Glomerular visceral epithelial cell (primary cell): ENCODE measurements around the gene GSTM3.
"Not testable (repeated sequence)": the region's sequence is repeated elsewhere in the genome, so short reads cannot be mapped to it uniquely, and the experiment has no call there.

ENCODE experiments used
- DNase-seq: peaks from one replicate; pipeline ENCODE4 v3.0.0-alpha.2; 2016; ENCODE audit errors: extremely low spot score

The GSTM3 gene

DNA sequence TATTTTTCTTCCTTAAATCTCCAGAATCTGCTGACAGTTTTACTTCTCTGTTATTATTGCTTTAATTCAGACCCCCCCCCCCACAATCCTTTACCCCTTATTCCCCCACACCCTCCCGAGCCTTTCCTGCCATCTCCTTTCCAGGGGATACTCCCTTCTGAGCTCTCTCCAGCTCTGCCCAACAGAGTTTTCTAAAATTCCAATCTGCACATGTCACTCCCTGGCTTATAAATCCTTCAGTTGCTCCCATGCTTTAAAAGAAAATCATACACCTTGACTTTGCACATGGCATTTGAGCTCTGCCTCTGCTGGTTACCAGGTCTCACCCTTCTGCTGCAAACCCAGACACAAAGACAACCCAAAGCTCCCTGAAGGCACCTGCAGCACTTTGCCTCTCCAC, 34.6 kb upstream of the GSTM3 start:
- peak; percentile 25 for DNase-seq

GRCh38 chr1:109773900-109774485, 33.2 kb upstream of the GSTM3 start:
- no peak for DNase-seq

- peak; percentile 80 for DNase-seq
Observed at GRCh38 chr1:109773203-109773899, 32.5 kb upstream of the GSTM3 start.

DNA sequence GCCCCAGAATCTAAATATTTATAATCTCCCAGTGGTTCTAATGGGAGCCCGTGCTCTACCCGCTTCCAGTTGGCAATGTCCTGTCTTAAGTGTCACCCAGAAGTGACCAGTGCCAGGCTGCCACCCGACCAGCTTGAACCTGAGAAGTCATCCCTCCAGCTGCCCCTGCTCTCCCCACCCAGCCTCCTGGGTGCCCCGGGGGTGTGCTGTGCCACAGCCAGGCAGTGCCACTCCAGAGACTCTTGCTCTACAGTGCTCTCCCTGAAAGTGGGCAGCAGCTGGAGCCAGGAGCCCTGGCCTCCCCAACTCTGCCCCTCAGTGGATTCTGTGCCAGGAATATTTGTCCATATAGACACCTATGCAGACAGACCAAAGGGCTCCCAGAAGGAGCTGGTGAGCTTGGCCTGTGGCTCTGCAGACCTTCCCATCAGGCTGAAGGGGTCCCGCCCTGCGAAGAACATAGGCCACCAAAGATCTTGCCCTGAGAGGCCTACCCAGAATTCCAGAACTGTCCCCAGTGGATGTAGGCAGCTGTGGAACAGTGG, 31.9 kb upstream of the GSTM3 start:
- no peak for DNase-seq

GRCh38 chr1:109771712-109772657, 31.1 kb upstream of the GSTM3 start:
- DNase-seq = no peak

GRCh38 chr1:109770331-109771095, 29.7 kb upstream of the GSTM3 start:
- DNase-seq = no peak

GRCh38 chr1:109769330-109770078, 28.7 kb upstream of the GSTM3 start:
- DNase-seq = peak; percentile 80

DNA sequence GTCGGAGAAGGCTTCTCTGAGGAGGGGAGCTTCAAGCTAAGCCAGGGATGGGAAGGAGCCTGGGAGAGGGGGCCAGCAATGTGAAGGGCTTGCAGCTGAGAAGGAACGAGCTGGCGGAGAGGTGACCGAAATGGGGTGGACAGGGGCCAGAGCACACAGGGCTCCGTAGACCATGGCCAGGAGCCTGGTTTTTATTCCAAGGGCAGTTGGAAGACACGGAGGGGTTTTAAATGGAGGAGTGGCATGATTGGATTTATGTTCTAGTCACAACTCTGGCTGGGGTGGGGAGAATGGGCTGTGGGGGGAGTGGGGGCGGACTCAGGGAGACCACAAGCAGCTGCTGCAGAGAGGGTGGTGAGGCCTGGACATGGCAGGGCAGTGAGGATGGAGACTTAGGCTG, 28.0 kb upstream of the GSTM3 start:
- DNase-seq = no peak

DNA sequence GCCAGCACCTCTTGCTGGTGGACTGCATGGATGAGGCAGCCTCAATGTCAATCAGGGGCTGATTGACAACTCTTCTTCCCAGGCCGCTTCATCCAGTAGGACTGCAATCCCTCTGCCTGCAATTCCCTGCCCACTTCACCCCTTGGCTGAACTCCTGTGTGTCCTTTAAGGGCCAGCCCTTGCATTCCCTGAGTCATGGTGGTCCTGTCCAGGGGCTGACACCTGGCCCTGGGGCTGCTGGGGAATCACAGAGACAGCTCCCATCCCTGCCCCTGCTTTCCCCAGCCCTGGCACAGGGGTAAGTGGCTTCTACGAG, 27.5 kb upstream of the GSTM3 start:
- DNase-seq = no peak

- no peak for DNase-seq
Observed at GRCh38 chr1:109767637-109768334, 26.9 kb upstream of the GSTM3 start.

DNA sequence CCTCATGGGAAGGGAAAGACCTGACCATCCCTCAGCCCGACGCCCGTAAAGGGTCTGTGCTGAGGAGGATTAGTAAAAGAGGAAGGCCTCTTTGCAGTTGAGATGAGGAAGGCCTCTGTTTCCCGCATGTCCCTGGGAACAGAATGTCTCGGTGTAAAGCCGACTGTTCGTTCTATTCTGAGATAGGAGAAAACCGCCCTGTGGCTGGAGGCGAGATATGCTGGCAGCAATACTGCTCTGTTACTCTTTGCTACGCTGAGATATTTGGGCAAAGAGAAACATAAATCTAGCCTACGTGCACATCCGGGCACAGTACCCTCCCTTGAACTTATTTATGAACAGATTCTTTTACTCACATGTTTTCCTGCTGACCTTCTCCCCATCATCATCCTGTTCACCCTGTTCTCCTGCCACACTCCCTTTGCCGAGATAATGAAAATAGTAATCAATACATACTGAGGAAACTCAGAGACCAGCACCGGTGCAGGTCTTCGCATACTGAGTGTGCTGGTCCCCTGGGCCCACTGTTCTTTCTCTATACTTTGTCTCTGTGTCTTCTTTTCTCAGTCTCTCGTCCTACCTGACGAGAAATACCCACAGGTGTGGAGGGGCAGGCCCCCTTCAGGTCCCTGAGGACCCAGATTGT, 26.3 kb upstream of the GSTM3 start:
- DNase-seq = not testable (repeated sequence)

GRCh38 chr1:109765896-109766615, 25.2 kb upstream of the GSTM3 start:
- DNase-seq = no peak

DNA sequence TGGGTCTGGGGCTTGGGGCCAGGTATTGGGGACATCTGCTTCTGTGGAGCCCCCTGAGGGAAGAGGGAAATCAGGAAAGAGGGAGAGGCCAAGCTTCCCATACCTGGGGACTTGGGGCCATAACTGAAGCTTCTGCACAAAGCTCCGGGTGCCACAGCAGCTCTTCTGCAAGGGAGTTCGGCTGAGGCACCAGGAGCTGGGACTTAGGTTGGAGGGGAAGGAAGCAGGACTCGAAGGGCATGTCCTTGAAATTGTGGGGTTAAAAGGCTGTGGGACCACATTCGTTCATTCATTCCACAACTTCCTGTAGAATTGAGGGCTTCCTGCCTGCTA, 24.6 kb upstream of the GSTM3 start:
- no peak for DNase-seq

DNA sequence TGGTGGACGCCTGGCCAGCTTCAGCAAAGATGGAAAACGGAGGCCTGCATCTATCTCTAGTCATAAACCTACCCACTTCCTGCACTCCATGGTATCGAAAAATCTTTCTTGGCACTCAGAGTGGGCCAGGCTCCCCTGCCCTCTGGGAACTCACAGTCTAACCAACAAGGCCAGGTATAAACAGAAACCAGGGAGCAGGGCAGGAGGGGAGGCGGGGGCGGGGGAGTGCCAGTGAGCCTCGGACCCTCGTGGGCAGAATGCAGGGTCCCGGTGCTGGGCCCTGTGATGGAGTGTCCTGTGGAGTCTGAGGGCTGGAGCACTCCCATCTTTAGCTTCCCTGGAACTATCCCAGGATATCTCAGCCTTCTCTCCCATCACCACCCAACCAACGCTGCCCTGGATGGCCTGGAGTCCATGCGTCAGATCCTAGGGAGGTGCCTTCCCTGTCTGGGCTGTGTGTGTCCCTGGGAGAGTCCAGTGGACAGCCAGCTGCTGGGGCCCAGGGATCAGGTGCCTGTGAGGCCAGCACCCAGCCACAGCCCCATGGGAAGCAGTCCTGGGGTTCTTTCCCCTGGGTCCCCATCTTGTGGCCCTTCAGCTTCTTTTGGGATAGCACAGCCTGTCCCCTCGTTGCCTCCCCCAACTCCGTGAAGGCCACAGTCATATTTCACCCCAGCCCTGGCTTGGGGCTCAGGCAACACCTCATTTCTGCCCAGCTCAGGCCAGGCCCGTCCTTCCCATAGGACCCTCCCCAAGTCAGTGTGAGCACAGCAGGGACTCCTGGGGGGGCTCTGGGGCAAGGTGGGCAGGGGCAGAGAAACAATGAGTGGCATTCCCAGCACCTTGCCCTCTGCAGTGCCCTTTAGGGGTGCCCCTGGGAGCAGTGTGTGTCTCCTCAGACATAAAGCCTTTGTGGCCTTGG, 24.0 kb upstream of the GSTM3 start:
- DNase-seq = no peak

GRCh38 chr1:109763646-109764415, 23.0 kb upstream of the GSTM3 start, which contains the start of gene EPS8L3:
Gene EPS8L3 (minus strand): TSS chr1:109763923. CDS start chr1:109761749, 2,174 bp downstream.
- DNase-seq = no peak

DNA sequence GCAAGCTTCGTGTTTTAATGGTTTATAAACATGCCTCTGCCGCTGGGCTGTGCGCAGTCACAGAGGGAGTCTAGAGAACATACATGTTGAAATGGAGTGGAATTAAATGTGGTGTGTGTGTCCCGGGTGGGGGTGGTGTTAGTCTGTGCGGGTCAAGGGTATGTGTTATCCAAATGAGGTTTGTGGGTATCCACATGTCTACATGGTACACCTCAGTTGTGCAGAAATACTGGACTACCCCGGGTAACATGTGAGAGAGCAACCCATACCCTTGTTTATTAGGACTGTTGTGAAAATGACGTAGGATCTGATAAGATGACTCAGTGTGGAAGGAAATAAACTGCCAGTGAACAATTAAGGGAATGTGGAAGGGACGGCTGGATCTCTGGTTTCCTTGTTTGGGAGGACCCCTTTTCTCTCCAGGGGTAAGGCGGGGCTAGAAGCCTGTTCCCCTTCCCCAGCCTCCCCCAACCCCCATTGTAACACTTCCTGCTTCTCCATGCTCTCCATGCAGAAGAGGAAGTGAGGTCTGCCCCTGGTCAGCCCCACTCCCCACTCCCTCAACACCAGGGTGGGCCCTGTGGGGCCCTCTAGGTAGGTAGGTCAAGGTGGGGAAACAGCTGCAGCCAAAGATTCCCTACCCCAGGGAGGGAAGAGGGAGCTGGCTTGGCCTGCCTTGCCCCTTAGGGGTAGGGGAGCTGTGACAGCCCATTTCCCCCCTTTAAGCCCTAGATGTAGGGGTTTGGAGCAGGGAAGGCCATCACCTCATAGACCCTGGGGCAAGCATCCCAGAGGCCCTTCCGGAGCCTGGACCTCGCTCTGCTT, 22.2 kb upstream of the GSTM3 start:
- no peak for DNase-seq
